GM19193 (cell line): Measurements from ENCODE around the gene PLXNA4.

Source experiments
- POLR2A ChIP-seq: IDR thresholded peaks from 4 replicates; pipeline ENCODE4 v1.6.1; 2011; ENCODE audit not compliant: insufficient read depth, insufficient read length; ENCODE audit errors: extremely low read depth

PLXNA4 gene

GRCh38 chr7:132225216-132226030, 350.8 kb downstream of the PLXNA4 start:
- no peak for TF ChIP-seq POLR2A

GRCh38 chr7:132221356-132221755, 354.9 kb downstream of the PLXNA4 start:
- TF ChIP-seq POLR2A: no peak

GRCh38 chr7:132220060-132220459, 356.2 kb downstream of the PLXNA4 start:
- no peak for TF ChIP-seq POLR2A

GRCh38 chr7:132218876-132219275, 357.4 kb downstream of the PLXNA4 start:
- no peak for TF ChIP-seq POLR2A

- TF ChIP-seq POLR2A: no peak
Observed at GRCh38 chr7:132216847-132217525, 359.3 kb downstream of the PLXNA4 start.

- no peak for TF ChIP-seq POLR2A
Observed at GRCh38 chr7:132214452-132214851, 361.8 kb downstream of the PLXNA4 start.

GRCh38 chr7:132213583-132213982, 362.7 kb downstream of the PLXNA4 start:
- no peak for TF ChIP-seq POLR2A

GRCh38 chr7:132211971-132212370, 364.3 kb downstream of the PLXNA4 start:
- TF ChIP-seq POLR2A: no peak

GRCh38 chr7:132210821-132211220, 365.4 kb downstream of the PLXNA4 start:
- TF ChIP-seq POLR2A: no peak

- no peak for TF ChIP-seq POLR2A
Observed at GRCh38 chr7:132207782-132208181, 368.5 kb downstream of the PLXNA4 start.

GRCh38 chr7:132207211-132207610, 369.1 kb downstream of the PLXNA4 start:
- TF ChIP-seq POLR2A: no peak

- TF ChIP-seq POLR2A: no peak
Observed at GRCh38 chr7:132206594-132206993, 369.7 kb downstream of the PLXNA4 start.

- TF ChIP-seq POLR2A: no peak
Observed at GRCh38 chr7:132205509-132205908, 370.8 kb downstream of the PLXNA4 start.

GRCh38 chr7:132203021-132203420, 373.2 kb downstream of the PLXNA4 start:
- no peak for TF ChIP-seq POLR2A

GRCh38 chr7:132202541-132202940, 373.7 kb downstream of the PLXNA4 start:
- no peak for TF ChIP-seq POLR2A

- no peak for TF ChIP-seq POLR2A
Observed at GRCh38 chr7:132200141-132200540, 376.1 kb downstream of the PLXNA4 start.
